Neural cell (in vitro differentiated cells): ENCODE results near the gene AK5. TPM values are rescaled to one million over a fixed set of nuclear protein-coding genes. Genes with fewer than 3 reads are reported as not detected.

Experiments
- H2AFZ ChIP-seq: fragments of 200-600, 300-800 bp; sonication (generic), shearing (Covaris generic); 2 replicates; pipeline ENCODE4 v1.6.0; 2014; ENCODE audit warnings: low read depth, mild to moderate bottlenecking, antibody characterized with exemption, low read length, moderate library complexity
- H3F3A ChIP-seq: fragments of 200-600 bp; shearing (Covaris generic); 2 replicates; pipeline ENCODE4 v1.6.1; 2016; ENCODE audit warnings: mild to moderate bottlenecking, moderate library complexity, mixed read lengths, antibody characterized with exemption, low read length; ENCODE audit not compliant: insufficient read depth, poor library complexity, severe bottlenecking
- H3K27ac ChIP-seq: fragments of 200-600, 300-800 bp; sonication (generic), shearing (Covaris generic); 2 replicates; pipeline ENCODE4 v1.5.1; 2014; ENCODE audit warnings: mild to moderate bottlenecking, low read length, moderate library complexity
- H3K27me3 ChIP-seq: fragments of 300-800, 200-600 bp; sonication (generic), shearing (Covaris generic); 2 replicates; pipeline ENCODE4 v1.6.0; 2014; ENCODE audit warnings: mild to moderate bottlenecking, low read depth, low read length, moderate library complexity; ENCODE audit not compliant: insufficient read depth
- H3K36me3 ChIP-seq: fragments of 300-800, 200-600 bp; sonication (generic), shearing (Covaris generic); 2 replicates; pipeline ENCODE4 v1.5.1; 2014; ENCODE audit warnings: mild to moderate bottlenecking, antibody characterized with exemption, low read length, moderate library complexity; ENCODE audit not compliant: insufficient read depth
- H3K4me2 ChIP-seq: fragments of 300-800, 200-600 bp; sonication (generic), shearing (Covaris generic); 2 replicates; pipeline ENCODE4 v1.6.0; 2014; ENCODE audit warnings: mild to moderate bottlenecking, low read length
- H3K4me3 ChIP-seq: fragments of 300-800, 200-600 bp; sonication (generic), shearing (Covaris generic); 2 replicates; pipeline ENCODE4 v1.5.1; 2014; ENCODE audit warnings: mild to moderate bottlenecking, low read length, moderate library complexity
- H3K79me2 ChIP-seq: fragments of 200-600 bp; shearing (Covaris generic); replicated peaks from 2 replicates; pipeline ENCODE4 v1.6.0; 2014; ENCODE audit warnings: mild to moderate bottlenecking, low read length, moderate library complexity; ENCODE audit not compliant: insufficient read depth
- H3K9ac ChIP-seq: fragments of 300-800, 200-600 bp; sonication (generic), shearing (Covaris generic); 2 replicates; pipeline ENCODE4 v1.6.1; 2016; ENCODE audit warnings: mild to moderate bottlenecking, low read length, mixed read lengths
- H3K9me2 ChIP-seq: fragments of 200-600 bp; shearing (Covaris generic); 2 replicates; pipeline ENCODE4 v1.6.1; 2016; ENCODE audit warnings: mild to moderate bottlenecking, low read length, mixed read lengths; ENCODE audit not compliant: insufficient read depth
- H3K9me3 ChIP-seq: fragments of 200-600, 300-800 bp; sonication (generic), shearing (Covaris generic); 2 replicates; pipeline ENCODE4 v1.6.1; 2016; ENCODE audit warnings: mild to moderate bottlenecking, mixed run types, low read length, moderate library complexity, mixed read lengths
- H4K20me1 ChIP-seq: fragments of 200-600 bp; shearing (Covaris generic); 2 replicates; pipeline ENCODE4 v1.6.1; 2016; ENCODE audit warnings: mild to moderate bottlenecking, mixed run types; ENCODE audit not compliant: insufficient read depth
- CTCF ChIP-seq: fragments of 450-650 bp; IDR thresholded peaks from 2 replicates; pipeline ENCODE4 v1.5.1; 2014; ENCODE audit warnings: antibody characterized with exemption, mild to moderate bottlenecking, moderate library complexity; ENCODE audit not compliant: poor library complexity, severe bottlenecking
- EP300 ChIP-seq: fragments of 450-650 bp; conservative IDR thresholded peaks from 2 replicates; pipeline ENCODE4 v1.6.1; 2014; ENCODE audit warnings: antibody characterized with exemption, mild to moderate bottlenecking, moderate library complexity; ENCODE audit not compliant: poor library complexity, severe bottlenecking
- EZH2 ChIP-seq: fragments of 200-600, 300-800 bp; shearing (Covaris generic), sonication (generic); IDR thresholded peaks from 2 replicates; pipeline ENCODE4 v1.6.1; 2014; ENCODE audit warnings: antibody characterized with exemption, low read length, borderline replicate concordance, mild to moderate bottlenecking; ENCODE audit not compliant: insufficient read depth, poor library complexity, severe bottlenecking
- MXI1 ChIP-seq: fragments of 450-650 bp; conservative IDR thresholded peaks from 2 replicates; pipeline ENCODE4 v1.6.1; 2014; ENCODE audit warnings: antibody characterized with exemption, mild to moderate bottlenecking; ENCODE audit not compliant: poor library complexity, severe bottlenecking
- POLR2AphosphoS5 ChIP-seq: IDR thresholded peaks from 2 replicates; pipeline ENCODE4 v1.6.1; 2012
- RAD21 ChIP-seq: fragments of 450-650 bp; conservative IDR thresholded peaks from 2 replicates; pipeline ENCODE4 v1.6.1; 2014; ENCODE audit warnings: antibody characterized with exemption, mild to moderate bottlenecking, moderate library complexity
- SMC3 ChIP-seq: fragments of 450-650 bp; conservative IDR thresholded peaks from 2 replicates; pipeline ENCODE4 v1.6.1; 2014; ENCODE audit warnings: antibody characterized with exemption, mild to moderate bottlenecking, moderate library complexity; ENCODE audit not compliant: poor library complexity
- TAF1 ChIP-seq: IDR thresholded peaks from 2 replicates; pipeline ENCODE4 v1.6.1; 2012; ENCODE audit warnings: low read depth
- polyA plus RNA-seq: library from polyadenylated mRNA; depleted of rRNA; stranded (reverse); fragments of >200 nt; gene quantifications from 2 replicates; pipeline ENCODE4 v1.2.3, GENCODE V29; 2014
- TF ChIP-seq, protein P1 (sequence below): IDR thresholded peaks from 2 replicates; pipeline ENCODE4 v1.6.1; 2012; ENCODE audit warnings: borderline replicate concordance

Gene AK5
- polyA plus RNA-seq, 1 donor from 2014 or later = 7.1 TPM

DNA sequence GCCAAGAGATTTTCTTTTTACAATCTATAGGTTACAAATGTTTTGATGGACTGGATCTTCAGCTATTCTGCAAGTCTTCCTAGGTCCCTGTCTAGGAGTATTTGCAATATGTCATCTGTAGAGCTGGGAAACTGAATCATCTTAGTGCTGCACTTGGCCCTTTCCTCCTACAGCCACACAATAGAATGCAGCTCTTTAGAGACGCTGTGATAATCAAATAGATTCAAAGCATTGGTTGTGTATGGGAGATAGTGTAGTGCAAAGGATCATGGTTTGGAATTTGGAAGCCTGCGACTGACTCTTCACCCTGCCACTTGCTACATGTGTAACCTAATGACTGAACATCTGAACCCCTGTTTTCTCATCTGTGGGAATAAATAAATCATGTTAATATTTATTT lies 93.7 kb downstream of the AK5 start:
- Histone ChIP-seq H3K27me3 (no peaks in the 10 kb centered on the region), H3F3A (no peaks in the 10 kb centered on the region), H3K79me2 (no peaks in the 10 kb centered on the region), H3K27ac (no peak overlapping the region), H4K20me1 (no peaks in the 10 kb centered on the region), H3K9me3 (no peaks in the 10 kb centered on the region), H3K9me2 (no peaks in the 10 kb centered on the region), H2AFZ (no peak overlapping the region), H3K4me2 (no peak overlapping the region), H3K4me3 (no peak overlapping the region), H3K36me3 (no peaks in the 10 kb centered on the region), H3K9ac (no peak overlapping the region)
- TF ChIP-seq TAF1 (no peak), RAD21 (no peak), CTCF (no peak)

GRCh38 chr1:77375990-77376389 lies 94.2 kb downstream of the AK5 start:
- H3K4me3 ChIP-seq = no peak overlapping the region
- H3K4me2 ChIP-seq = no peak overlapping the region
- H3K9me3 ChIP-seq = no peaks in the 10 kb centered on the region
- H3K9ac ChIP-seq = no peak overlapping the region
- H3K9me2 ChIP-seq = no peaks in the 10 kb centered on the region
- H3K27me3 ChIP-seq = no peaks in the 10 kb centered on the region
- no peak overlapping the region for H3K27ac ChIP-seq
- H2AFZ ChIP-seq = no peak overlapping the region
- H3K36me3 ChIP-seq = no peaks in the 10 kb centered on the region
- H3K79me2 ChIP-seq = no peaks in the 10 kb centered on the region
- TF ChIP-seq POLR2AphosphoS5 = no peak
- TF ChIP-seq SMC3 = no peak
- TF ChIP-seq RAD21 = no peak
- no peak for TF ChIP-seq EP300
- no peak for TF ChIP-seq CTCF
- no peak for TF ChIP-seq MXI1
- TF ChIP-seq EZH2 = no peak
- TF ChIP-seq, protein P1, sequence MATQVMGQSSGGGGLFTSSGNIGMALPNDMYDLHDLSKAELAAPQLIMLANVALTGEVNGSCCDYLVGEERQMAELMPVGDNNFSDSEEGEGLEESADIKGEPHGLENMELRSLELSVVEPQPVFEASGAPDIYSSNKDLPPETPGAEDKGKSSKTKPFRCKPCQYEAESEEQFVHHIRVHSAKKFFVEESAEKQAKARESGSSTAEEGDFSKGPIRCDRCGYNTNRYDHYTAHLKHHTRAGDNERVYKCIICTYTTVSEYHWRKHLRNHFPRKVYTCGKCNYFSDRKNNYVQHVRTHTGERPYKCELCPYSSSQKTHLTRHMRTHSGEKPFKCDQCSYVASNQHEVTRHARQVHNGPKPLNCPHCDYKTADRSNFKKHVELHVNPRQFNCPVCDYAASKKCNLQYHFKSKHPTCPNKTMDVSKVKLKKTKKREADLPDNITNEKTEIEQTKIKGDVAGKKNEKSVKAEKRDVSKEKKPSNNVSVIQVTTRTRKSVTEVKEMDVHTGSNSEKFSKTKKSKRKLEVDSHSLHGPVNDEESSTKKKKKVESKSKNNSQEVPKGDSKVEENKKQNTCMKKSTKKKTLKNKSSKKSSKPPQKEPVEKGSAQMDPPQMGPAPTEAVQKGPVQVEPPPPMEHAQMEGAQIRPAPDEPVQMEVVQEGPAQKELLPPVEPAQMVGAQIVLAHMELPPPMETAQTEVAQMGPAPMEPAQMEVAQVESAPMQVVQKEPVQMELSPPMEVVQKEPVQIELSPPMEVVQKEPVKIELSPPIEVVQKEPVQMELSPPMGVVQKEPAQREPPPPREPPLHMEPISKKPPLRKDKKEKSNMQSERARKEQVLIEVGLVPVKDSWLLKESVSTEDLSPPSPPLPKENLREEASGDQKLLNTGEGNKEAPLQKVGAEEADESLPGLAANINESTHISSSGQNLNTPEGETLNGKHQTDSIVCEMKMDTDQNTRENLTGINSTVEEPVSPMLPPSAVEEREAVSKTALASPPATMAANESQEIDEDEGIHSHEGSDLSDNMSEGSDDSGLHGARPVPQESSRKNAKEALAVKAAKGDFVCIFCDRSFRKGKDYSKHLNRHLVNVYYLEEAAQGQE = no peak
- no peak for TF ChIP-seq TAF1
- no peaks in the 10 kb centered on the region for H3F3A ChIP-seq
- H4K20me1 ChIP-seq = no peaks in the 10 kb centered on the region
